A549 (cell line): ENCODE results near the gene SSH2. TPM values are rescaled to one million over a fixed set of nuclear protein-coding genes. Genes with fewer than 3 reads are reported as not detected.

ENCODE experiments used
- ATAC-seq, 2 experiments: fragments of 200-7000 bp in 1 of 2; fragments of >200 bp in 1 of 2; cut with Nextera tagmentation in 1 of 2; cut with Tn5 transposase in 1 of 2; 3 replicates each; pipeline versions ENCODE4 v1.8.0 to v1.9.1; 2018 to 2020; ENCODE audit warnings: mild to moderate bottlenecking in 1 of 2, moderate library complexity in 1 of 2
- CTCF ChIA-PET: fragments of 300-600 bp; sonication (Branson Sonifier 250); formaldehyde crosslinking; extraction: SDS; loops from one replicate; lab custom pipeline; 2021; ENCODE audit warnings: antibody characterized with exemption, inconsistent platforms; lab: Yijun Ruan, JAX
- POLR2A ChIA-PET: fragments of 350-600 bp; formaldehyde crosslinking; extraction: SDS; loops from one replicate; lab custom pipeline; 2021; ENCODE audit warnings: antibody characterized with exemption, inconsistent platforms; lab: Yijun Ruan, JAX
- DNase-seq, 2 experiments: peaks; one replicate each; pipeline versions ENCODE4 v3.0.0 to v3.0.0-alpha.2; 2011 to 2016; ENCODE audit warnings: low read depth in 1 of 2, low spot score in 1 of 2
- FAIRE-seq: peaks from 2 replicates; lab custom pipeline; 2011; peaks lifted over from hg19 to GRCh38; lab: Jason Lieb, UNC
- H3K27ac ChIP-seq, 2 experiments: fragments of >200 bp; sonication (Bioruptor Twin); formaldehyde crosslinking; 3 replicates each; pipeline ENCODE4 v1.5.1; 2016 to 2017
- H3K4me1 ChIP-seq: fragments of >200 bp; sonication (Bioruptor Twin); formaldehyde crosslinking; 3 replicates; pipeline ENCODE4 v1.6.1; 2016
- H3K4me2 ChIP-seq: fragments of >200 bp; sonication (Bioruptor Twin); formaldehyde crosslinking; 3 replicates; pipeline ENCODE4 v1.6.1; 2016
- H3K4me3 ChIP-seq: fragments of >200 bp; sonication (Bioruptor Twin); formaldehyde crosslinking; 3 replicates; pipeline ENCODE4 v1.5.1; 2016
- H3K9me3 ChIP-seq: fragments of >200 bp; sonication (Bioruptor Twin); formaldehyde crosslinking; 3 replicates; pipeline ENCODE4 v1.6.1; 2016
- BCL3 ChIP-seq: fragments of >200 bp; sonication (Bioruptor Twin); formaldehyde crosslinking; IDR thresholded peaks from 3 replicates; pipeline ENCODE4 v1.6.1; 2016
- CEBPB ChIP-seq, 2 experiments: fragments of >200 bp in 1 of 2; sonication (Bioruptor Twin) in 1 of 2; formaldehyde crosslinking in 1 of 2; IDR thresholded peaks; 2 replicates each; pipeline ENCODE4 v1.6.1; 2012 to 2016
- CHD4 ChIP-seq: fragments of 200-600 bp; sonication (generic); IDR thresholded peaks from 2 replicates; pipeline ENCODE4 v1.6.1; 2016; ENCODE audit warnings: antibody characterized with exemption, mild to moderate bottlenecking, borderline replicate concordance
- CTCF ChIP-seq: fragments of >200 bp; sonication (Bioruptor Twin); formaldehyde crosslinking; IDR thresholded peaks from 3 replicates; pipeline ENCODE4 v1.5.1; 2016
- ELK1 ChIP-seq: fragments of 150-350 bp; IDR thresholded peaks from 2 replicates; pipeline ENCODE4 v1.6.1; 2014; ENCODE audit warnings: low read depth, mild to moderate bottlenecking, low read length
- FOSB ChIP-seq: fragments of 250-450 bp; sonication (Bioruptor Pico); IDR thresholded peaks from 2 replicates; pipeline ENCODE4 v1.5.0; 2020; ENCODE audit warnings: mild to moderate bottlenecking, moderate library complexity
- GATA3 ChIP-seq: IDR thresholded peaks from 2 replicates; pipeline ENCODE4 v1.6.1; 2012; ENCODE audit warnings: borderline replicate concordance
- HMGXB4 ChIP-seq: fragments of 250-450 bp; sonication (Bioruptor Pico); IDR thresholded peaks from 2 replicates; pipeline ENCODE4 v1.5.0; 2021; ENCODE audit warnings: mild to moderate bottlenecking, moderate library complexity, borderline replicate concordance
- JUNB ChIP-seq: fragments of >200 bp; sonication (Bioruptor Twin); formaldehyde crosslinking; IDR thresholded peaks from 2 replicates; pipeline ENCODE4 v1.6.1; 2016
- MAZ ChIP-seq: fragments of 150-350 bp; IDR thresholded peaks from 2 replicates; pipeline ENCODE4 v1.6.1; 2014; ENCODE audit warnings: antibody characterized with exemption, low read depth, low read length, borderline replicate concordance
- NR3C1 ChIP-seq: fragments of >200 bp; sonication (Bioruptor Twin); formaldehyde crosslinking; IDR thresholded peaks from 3 replicates; pipeline ENCODE4 v1.6.1; 2017
- PBX3 ChIP-seq: IDR thresholded peaks from 2 replicates; pipeline ENCODE4 v1.6.1; 2012
- PHF8 ChIP-seq: fragments of 200-600 bp; sonication (generic); IDR thresholded peaks from 2 replicates; pipeline ENCODE4 v1.6.1; 2016; ENCODE audit warnings: low read depth, mild to moderate bottlenecking, antibody characterized with exemption, moderate library complexity, borderline replicate concordance
- RAD21 ChIP-seq, 2 experiments: fragments of >200 bp in 1 of 2; sonication (Bioruptor Twin) in 1 of 2; formaldehyde crosslinking in 1 of 2; IDR thresholded peaks in 1 of 2; conservative IDR thresholded peaks in 1 of 2; 2 replicates in 1 of 2; 3 replicates in 1 of 2; pipeline ENCODE4 v1.6.1; 2012 to 2018; ENCODE audit warnings: inconsistent platforms in 1 of 2
- RFX5 ChIP-seq: fragments of 450-650 bp; IDR thresholded peaks from 2 replicates; pipeline ENCODE4 v1.7.1; 2014; ENCODE audit warnings: antibody characterized with exemption, mild to moderate bottlenecking, moderate library complexity
- TFCP2L1 ChIP-seq: fragments of 250-450 bp; sonication (Bioruptor Pico); IDR thresholded peaks from 2 replicates; pipeline ENCODE4 v1.5.0; 2021; ENCODE audit warnings: mild to moderate bottlenecking
- ZSCAN20 ChIP-seq: fragments of 250-450 bp; sonication (Bioruptor Pico); IDR thresholded peaks from 2 replicates; pipeline ENCODE4 v1.8.0; 2022; ENCODE audit warnings: mild to moderate bottlenecking, moderate library complexity
- whole genome bisulfite sequencing: methylation state at CpG from one replicate; pipeline ENCODE4 v1.1.6; 2017; ENCODE audit errors: missing lambda C conversion rate; 5-methylcytosine and 5-hydroxymethylcytosine counted together
- polyA plus RNA-seq, 4 experiments: library from polyadenylated mRNA; depleted of rRNA in 3 of 4; stranded (reverse); fragments of >200 nt; fragmentation: RNase III in 1 of 4; extraction: RNeasy Plus Mini Kit Qiagen cat#74134 plus additional on column Dnase treatment in 1 of 4; gene quantifications; 2 replicates in 3 of 4; 3 replicates in 1 of 4; pipeline ENCODE4 v1.2.3, GENCODE V29; 2011 to 2017

SSH2 gene
- polyA plus RNA-seq, 2 of the 4 experiments (the other 2 are of a cell fraction): 20.7 to 24.5 TPM

GRCh38 chr17:29617125-29617480 lies 312.9 kb downstream of the SSH2 start (continued):
- TF ChIP-seq HMGXB4 (CRISPR knock-in tag) (no peak), PHF8 (no peak), TFCP2L1 (CRISPR knock-in tag) (no peak), RFX5 (no peak), ZSCAN20 (CRISPR knock-in tag) (no peak), GATA3 (no peak), FOSB (no peak), RAD21 (conservative IDR thresholded peaks at IDR 0.05 in 1 of 2, IDR thresholded peaks at IDR 0.05 in 1 of 2) (peak in 1 of 2 experiments; percentile 23; a peak in 1 of 5 replicates), CEBPB (IDR thresholded peaks at IDR 0.05) (no peak), JUNB (no peak)

- WGBS: 94% methylated on average over 32 of the region's 32 CpGs
- FAIRE-seq (no peak), DNase-seq (no peak), ATAC-seq (no peak)
- no peak overlapping the region for H3K4me3 ChIP-seq
- TF ChIP-seq GATA3 (no peak), JUNB (no peak), CTCF (no peak), ZSCAN20 (CRISPR knock-in tag) (no peak), PBX3 (no peak), BCL3 (no peak), CHD4 (no peak), MAZ (no peak), NR3C1 (no peak), FOSB (no peak), ELK1 (no peak)
- POLR2A ChIA-PET: interaction anchor here (0.5 to 2.3 kb wide), 5 partner anchors 10 to 315 kb away, joined by 3 to 15 read pairs (median 8); partner anchors contain the start of gene ANKRD13B
- peaks cover 49% of the 10 kb centered on the region for H3K4me1 ChIP-seq
- CTCF ChIA-PET: interaction anchor here (0.6 to 23.2 kb wide), 34 partner anchors 10 to 588 kb away, joined by 3 to 447 read pairs (median 6); partner anchors contain the start of genes ABHD15, ANKRD13B, SSH2 and TP53I13
- H3K27ac ChIP-seq: no peak overlapping the region; a peak in 1 of 6 replicates
- H3K9me3 ChIP-seq: no peaks in the 10 kb centered on the region
- no peak overlapping the region for H3K4me2 ChIP-seq
These were observed 313.6 kb downstream of the SSH2 start for GRCh38 chr17:29616300-29617048.
